Peyer's patch (tissue), 4 donors: Measurements from ENCODE around the gene ETV3.

Experiments used
- CTCF ChIP-seq, 6 experiments: fragments of 450-650 bp in 4 of 6; fragments of 200-600 bp in 2 of 6; sonication (generic) in 1 of 6; IDR thresholded peaks; one replicate each; pipeline ENCODE4 v1.5.1; 2017 to 2019; ENCODE audit warnings: antibody characterized with exemption in 6 of 6, mild to moderate bottlenecking in 3 of 6, moderate library complexity in 1 of 6
- POLR2A ChIP-seq, 2 donors: fragments of 450-650 bp; IDR thresholded peaks; one replicate each; pipeline ENCODE4 v1.5.1; 2017; ENCODE audit warnings: antibody characterized with exemption in 2 of 2, mild to moderate bottlenecking in 2 of 2, moderate library complexity in 2 of 2

- no peak for TF ChIP-seq POLR2A (IDR thresholded peaks at IDR 0.05)
- no peak for TF ChIP-seq CTCF (IDR thresholded peaks at IDR 0.05)
These were observed 29.2 kb upstream of the ETV3 start for GRCh38 chr1:157167437-157167836.
